HG03469 (cell line): ENCODE measurements around the gene CCDC149.

ENCODE experiments used
- ATAC-seq: cut with Tn5 transposase; IDR thresholded peaks from one replicate; pipeline ENCODE4 v1.9.1; 2021; ENCODE audit warnings: mild to moderate bottlenecking, moderate library complexity, moderate number of reproducible peaks; ENCODE audit not compliant: unreplicated experiment

The CCDC149 gene

GRCh38 chr4:24845132-24845531, 67.7 kb downstream of the CCDC149 start:
- no peak for ATAC-seq

GRCh38 chr4:24843096-24843495, 69.7 kb downstream of the CCDC149 start:
- no peak for ATAC-seq

GRCh38 chr4:24842356-24842755, 70.5 kb downstream of the CCDC149 start:
- no peak for ATAC-seq

- ATAC-seq, result no peak
Observed at GRCh38 chr4:24840826-24841543, 71.9 kb downstream of the CCDC149 start.

GRCh38 chr4:24840362-24840761, 72.5 kb downstream of the CCDC149 start:
- ATAC-seq, result no peak

GRCh38 chr4:24837781-24838180, 75.1 kb downstream of the CCDC149 start:
- ATAC-seq, result no peak

DNA sequence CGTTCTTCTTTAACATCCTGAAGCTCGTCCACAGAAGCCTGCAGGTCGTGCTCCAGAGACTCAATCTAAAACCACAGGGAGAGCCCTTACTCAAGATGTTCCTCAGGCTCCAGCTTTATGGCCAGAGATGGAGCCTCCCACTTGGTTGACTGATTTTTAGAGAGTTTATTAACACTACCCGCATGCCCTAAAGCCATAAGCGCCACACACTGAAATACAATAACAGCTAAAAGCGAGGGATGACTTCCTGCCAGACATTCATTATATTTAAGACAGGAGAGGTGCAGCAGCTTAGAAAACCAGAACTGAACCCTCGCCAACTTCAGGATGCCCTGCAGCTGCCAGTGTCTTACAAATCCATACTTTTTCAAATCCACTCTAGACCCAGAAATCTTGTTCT, 75.5 kb downstream of the CCDC149 start:
- no peak for ATAC-seq

DNA sequence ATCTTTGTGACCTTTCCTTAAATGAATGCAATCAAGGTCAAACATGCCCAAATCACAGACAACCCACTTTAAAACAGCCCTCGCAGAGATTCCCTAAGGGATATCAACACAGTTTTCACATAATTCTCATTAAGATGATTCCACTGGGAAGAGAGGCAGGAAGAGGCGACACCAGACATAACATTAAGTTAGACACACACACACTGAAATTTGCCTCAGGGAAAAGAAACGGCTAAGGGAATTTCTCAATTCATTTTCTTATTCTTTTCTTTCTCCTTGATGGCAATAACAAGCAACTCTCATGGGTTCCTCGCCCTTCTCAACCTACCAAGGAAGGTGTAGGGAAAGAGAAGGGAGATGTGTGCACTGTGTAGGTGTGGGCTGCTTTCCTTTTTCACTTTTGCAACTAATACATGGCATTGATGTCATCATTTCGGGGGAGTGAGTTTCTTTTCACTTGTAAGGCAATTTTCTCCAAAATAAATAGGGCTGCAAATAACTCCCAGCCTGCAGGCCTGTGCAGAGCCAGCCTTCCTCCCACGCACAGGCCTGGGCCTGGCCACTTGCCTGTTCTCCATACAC, 76.1 kb downstream of the CCDC149 start:
- no peak for ATAC-seq

DNA sequence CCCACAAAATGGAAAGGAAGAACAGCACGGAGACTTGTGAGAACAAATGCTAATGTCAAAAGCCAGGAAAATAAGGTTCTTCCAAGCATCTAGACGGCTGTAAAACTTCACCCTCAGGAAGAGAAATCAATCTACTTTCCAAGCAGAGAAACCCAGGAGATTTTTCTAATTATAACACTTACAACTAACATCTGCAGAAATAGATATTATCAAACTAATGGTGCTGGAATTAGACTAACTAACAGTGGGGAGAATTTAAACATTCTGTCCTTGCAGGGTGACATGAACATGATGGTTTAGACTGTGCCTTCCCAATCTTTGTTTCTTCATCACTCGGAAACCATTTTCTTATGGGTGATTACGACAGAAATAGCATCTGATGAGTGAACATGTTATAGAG, 77.1 kb downstream of the CCDC149 start:
- ATAC-seq, result no peak

GRCh38 chr4:24831637-24832036, 81.2 kb downstream of the CCDC149 start:
- ATAC-seq, result peak; percentile 42

DNA sequence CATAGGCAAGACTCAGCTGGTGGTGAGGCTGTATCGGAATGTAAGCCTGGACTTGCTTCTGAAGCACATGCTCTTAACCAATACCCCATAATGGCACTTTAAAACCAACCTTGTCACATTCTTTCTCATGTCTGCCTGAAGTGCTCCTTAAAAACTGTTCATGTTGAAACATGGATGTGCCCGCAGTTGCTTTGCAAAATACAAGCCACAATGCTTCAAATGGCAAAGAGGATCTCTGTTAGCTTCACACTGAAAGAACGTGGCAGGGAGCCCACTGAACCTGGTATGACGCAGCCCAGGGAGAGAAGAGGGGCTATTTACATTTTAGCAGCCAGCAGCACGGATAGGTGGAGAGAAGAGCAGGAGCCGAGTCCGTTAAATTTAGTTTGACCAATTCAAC, 88.1 kb downstream of the CCDC149 start:
- no peak for ATAC-seq

DNA sequence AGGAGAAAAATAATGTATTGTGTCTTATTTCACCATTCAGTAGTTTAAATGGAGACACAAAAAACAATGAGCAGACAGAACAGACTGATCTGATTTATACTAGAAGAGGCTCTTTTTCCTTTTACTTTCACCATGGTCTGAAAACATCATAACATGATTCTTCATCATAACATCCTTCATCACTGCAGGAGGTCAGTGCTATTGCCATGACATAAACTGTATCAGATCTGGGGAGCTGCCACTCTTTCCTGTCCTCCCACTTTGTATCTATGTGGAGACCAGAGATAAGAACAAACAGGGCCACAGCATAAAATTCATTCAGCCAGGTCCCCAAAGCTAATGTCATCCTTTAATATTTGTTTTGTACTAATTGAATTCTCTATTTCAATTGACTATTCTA, 92.3 kb downstream of the CCDC149 start:
- no peak for ATAC-seq

- no peak for ATAC-seq
Observed at GRCh38 chr4:24816797-24817196, 96.0 kb downstream of the CCDC149 start.

DNA sequence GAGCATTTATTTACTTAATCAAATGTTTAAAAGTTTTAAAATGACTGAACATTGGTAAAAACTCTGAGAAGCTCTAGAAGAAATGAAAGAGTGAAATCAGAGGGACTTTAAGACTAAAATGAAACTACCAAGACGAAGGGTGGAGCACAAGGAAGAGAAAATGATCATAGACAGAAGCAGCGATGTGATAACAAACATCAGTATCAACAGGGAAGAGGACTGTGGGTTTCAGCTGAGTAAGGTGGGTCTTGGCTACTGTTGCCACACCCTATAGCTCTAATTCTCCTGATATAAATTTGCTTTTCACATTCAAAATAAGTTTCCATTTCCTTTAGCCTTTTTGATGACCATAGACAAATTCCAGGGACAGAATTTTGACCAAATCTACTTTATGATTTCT, 99.1 kb downstream of the CCDC149 start:
- no peak for ATAC-seq

DNA sequence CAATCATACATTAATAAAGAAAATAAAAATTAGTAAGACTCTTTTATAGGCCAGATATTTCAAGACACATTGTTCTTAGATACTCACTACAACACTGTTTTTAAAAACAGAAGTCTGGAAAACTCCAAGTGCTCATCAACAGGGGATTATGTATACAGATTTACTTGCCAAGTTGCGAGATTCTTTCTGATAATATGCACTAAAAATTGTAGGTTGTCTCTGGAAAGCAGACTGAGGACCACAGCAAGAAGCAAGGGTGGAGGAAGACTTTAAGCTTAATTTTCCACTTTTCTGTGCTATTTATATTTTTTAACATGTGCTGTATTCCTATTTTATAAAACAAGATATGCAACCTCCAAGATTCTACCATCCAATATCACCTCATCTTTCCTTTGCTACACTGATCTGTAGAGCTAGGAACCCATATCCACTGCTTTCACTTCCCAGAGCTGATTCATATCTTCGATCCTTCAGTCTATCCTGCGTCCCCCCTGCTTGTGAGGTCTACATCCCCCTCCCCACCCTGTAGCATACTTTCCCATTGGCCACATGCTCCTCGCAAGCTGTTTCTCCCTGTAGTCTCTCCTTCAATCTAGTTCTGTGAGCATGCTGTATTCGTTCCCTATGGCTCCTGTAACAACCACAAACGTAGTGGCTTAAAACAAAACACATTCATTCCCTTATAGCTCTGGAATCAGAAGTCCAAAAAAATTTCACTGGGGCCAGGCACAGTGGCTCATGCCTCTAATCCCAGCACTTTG, 101.8 kb downstream of the CCDC149 start:
- no peak for ATAC-seq

DNA sequence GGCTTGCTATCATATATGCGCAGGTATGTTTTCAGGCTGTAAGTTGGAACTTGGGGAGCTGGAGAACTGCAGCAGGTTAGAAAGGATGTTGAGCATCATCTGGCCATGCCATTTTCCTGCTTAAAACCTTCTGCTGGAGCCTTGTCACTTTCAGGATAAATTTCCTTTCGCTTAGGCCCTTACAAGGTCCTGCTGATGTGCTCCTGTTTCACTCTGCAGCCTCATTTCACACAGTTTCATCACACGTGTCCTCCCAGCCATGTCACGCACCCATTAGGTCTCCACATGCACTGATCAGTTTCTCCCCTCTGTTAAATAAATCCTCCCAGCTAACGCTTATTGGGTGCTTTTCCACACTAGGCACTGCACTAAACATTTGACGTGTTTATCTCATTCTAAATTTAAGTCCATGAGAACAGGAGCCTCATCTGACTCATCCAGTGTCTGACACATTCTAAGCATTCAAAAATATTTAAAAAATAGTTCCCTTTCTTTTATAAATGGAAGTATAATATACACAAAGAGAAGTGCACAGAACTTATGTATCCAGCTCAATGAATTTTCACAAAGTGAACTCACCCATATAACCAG, 102.9 kb downstream of the CCDC149 start:
- no peak for ATAC-seq

GRCh38 chr4:24809376-24809775, 103.5 kb downstream of the CCDC149 start:
- no peak for ATAC-seq

DNA sequence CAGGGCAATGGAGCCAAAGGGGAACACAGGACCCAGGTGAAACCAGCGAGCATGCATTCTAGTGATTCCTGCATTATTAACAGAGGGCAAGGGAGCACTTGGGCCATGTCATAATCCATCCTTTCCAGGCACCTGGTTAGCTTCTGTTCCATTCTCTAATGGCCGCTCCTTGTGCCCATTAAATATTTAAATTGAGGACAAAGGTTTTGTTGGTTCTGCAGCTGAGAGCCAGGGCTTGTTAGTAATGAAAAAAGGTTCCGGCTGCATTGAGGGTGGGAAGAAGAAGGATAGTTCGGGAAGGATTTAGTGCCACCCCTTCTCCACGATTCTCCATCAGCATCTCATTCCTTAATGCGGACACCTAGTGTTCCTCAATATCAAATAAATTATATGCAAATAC, 103.9 kb downstream of the CCDC149 start:
- no peak for ATAC-seq

DNA sequence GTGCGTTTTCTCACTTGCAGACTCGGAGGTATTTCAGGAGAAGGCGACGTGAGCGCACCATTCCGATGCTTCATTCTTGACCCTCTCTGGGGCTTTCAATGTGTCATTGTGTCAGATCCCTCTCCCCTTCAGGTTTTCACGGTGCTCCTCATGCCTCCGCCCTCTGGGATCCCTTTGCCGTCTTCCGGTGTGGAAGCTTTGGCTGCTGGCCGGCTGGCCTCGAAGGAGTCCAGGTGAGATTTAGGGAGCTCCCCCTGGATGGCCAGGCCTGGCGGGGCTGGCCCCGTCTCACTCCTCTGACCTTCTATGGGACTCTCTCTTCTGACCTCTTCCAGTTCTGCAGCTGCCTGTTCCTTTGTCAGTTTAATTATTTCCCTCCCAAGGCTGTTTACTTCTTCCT, 104.6 kb downstream of the CCDC149 start:
- no peak for ATAC-seq

- no peak for ATAC-seq
Observed at GRCh38 chr4:24807611-24808010, 105.2 kb downstream of the CCDC149 start.

DNA sequence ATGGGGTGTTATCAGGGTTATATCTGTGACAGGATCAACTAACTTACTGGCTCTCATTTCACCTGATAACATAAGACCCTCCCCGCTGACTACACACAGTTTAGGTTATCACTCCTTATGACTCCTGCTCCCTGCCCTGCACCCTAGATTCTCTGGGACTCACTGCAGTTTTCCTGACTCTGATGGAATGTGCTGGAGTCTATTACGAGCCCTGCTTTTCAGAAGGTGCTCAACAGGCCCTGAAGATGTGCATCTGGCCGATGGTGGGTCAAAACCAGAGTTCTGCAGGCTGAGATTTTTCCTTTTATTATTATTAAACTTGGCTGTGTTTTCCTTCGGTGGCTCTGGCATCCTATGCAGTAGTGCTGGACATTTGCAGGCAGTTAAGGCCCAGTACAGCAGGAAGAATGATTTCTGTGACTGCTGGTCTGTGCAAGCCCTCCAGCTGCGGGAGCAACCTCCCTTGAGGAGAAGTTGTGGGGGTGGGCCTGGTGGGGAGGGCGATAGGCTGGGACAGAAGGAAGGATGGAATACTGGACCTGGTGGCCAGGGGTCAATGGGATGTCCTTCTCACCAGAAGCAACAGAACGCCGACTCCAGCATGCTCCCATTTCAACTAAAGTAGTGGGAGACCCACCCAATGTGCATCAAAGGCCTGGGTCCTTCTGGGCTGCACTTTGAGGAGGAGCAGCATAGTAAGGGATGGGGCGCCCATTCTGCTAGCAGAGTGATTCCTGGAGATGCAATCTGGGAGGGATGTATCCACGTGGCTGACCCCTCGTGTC, 106.4 kb downstream of the CCDC149 start:
- no peak for ATAC-seq
